ACC112 (cell line): ENCODE measurements around the gene ZNF423.

ENCODE experiments used
- H2AFZ ChIP-seq: fragments of 200-600 bp; sonication (generic); one replicate; pipeline ENCODE4 v1.6.0; 2017; ENCODE audit warnings: antibody characterized with exemption, low read length; ENCODE audit not compliant: unreplicated experiment
- H3K27ac ChIP-seq: fragments of 200-600 bp; sonication (generic); 2 replicates; pipeline ENCODE4 v1.5.1; 2014; ENCODE audit warnings: low read depth, mild to moderate bottlenecking, antibody characterized with exemption, low read length, moderate library complexity
- H3K27me3 ChIP-seq: fragments of 200-600 bp; sonication (generic); 2 replicates; pipeline ENCODE4 v1.6.1; 2014; ENCODE audit warnings: mild to moderate bottlenecking, antibody characterized with exemption, low read length, moderate library complexity, mixed read lengths; ENCODE audit not compliant: insufficient read depth
- H3K36me3 ChIP-seq: fragments of 200-600 bp; sonication (generic); 2 replicates; pipeline ENCODE4 v1.6.1; 2016; ENCODE audit warnings: mild to moderate bottlenecking, antibody characterized with exemption, low read length, moderate library complexity, mixed read lengths; ENCODE audit not compliant: insufficient read depth
- H3K4me1 ChIP-seq: fragments of 200-600 bp; sonication (generic); one replicate; pipeline ENCODE4 v1.6.1; 2016; ENCODE audit warnings: low read length, mixed read lengths; ENCODE audit not compliant: insufficient read depth, unreplicated experiment, control insufficient read depth
- H3K4me3 ChIP-seq: fragments of 200-600 bp; sonication (generic); 2 replicates; pipeline ENCODE4 v1.5.1; 2014; ENCODE audit warnings: mild to moderate bottlenecking, low read depth, low read length
- H3K79me2 ChIP-seq: fragments of 200-600 bp; sonication (generic); one replicate; pipeline ENCODE4 v1.6.0; 2016; ENCODE audit warnings: low read length; ENCODE audit not compliant: control insufficient read depth, unreplicated experiment, insufficient read depth

ZNF423 gene

DNA sequence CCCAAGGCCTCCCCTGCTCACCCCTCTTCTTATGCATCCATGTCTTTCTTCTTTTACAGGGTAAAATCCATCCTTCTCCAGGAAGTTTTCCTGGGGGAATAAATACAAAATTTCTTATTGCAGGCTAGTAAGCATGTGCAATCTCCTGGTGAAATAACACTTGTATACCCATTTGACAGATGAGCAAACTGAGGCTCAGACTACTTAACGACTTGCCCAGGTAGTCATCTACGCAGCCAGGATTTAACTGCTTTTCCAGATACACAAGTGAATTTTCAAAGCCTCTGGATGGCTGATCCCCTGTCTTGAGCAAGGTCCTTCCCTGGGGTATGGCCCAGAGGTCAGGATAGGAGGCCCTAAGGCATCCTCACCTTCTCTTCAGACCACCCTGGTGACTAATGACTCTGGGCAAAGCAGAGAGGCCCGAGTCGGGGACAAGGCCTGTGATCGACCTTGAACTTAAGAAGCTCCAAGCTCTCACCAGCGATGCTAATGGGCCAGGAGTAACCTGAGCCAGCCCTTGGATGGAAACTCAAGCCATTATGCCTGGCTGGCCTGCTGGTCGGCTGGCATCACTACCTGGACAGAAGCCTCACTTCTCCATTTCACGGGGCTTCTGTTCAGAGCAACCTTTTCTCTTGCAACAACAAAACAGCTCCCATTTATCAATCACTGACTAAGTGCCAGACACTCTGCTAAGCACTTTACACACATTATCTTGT, 33.1 kb downstream of the ZNF423 start:
- no peak overlapping the region for H3K4me3 ChIP-seq
- no peaks in the 10 kb centered on the region for H3K79me2 ChIP-seq
- H3K27ac ChIP-seq: no peak overlapping the region
- no peaks in the 10 kb centered on the region for H3K27me3 ChIP-seq
- H2AFZ ChIP-seq: no peak overlapping the region
- no peaks in the 10 kb centered on the region for H3K36me3 ChIP-seq
- H3K4me1 ChIP-seq: peaks cover 5% of the 10 kb centered on the region

DNA sequence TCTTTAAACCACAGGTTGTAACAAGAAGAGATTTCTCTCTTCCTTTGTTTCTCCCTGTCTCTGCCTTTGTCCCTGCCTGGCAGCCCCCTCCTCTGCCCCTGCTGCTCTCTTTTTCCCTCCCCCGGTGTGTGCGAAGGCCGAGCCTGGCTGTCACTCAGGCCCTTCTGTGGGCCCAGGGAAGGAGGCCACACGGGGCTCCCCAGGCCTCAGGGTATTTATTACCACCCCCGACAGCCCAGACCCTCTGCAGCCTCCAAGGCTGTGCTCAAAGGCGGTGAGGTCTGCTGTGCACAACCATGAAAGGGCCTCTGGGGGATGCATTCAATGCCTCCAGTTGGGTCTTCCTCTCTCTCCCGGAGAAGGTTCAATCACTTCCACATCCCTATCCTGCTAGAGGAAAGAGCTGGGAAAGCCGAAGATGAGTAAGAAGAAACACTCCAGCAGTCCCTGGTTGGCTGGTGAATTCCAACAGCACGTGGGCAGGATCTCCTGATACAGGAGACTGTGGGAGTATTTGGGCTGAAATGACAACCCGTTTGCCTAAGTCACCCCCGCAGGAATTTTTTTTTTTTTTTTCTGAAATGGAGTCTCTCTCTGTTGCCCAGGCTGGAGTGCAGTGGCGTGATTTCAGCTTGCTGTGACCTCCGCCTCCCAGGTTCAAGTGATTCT, 34.2 kb downstream of the ZNF423 start:
- Histone ChIP-seq H3K4me1 (peaks cover 5% of the 10 kb centered on the region), H3K79me2 (no peaks in the 10 kb centered on the region), H3K27ac (no peak overlapping the region)

DNA sequence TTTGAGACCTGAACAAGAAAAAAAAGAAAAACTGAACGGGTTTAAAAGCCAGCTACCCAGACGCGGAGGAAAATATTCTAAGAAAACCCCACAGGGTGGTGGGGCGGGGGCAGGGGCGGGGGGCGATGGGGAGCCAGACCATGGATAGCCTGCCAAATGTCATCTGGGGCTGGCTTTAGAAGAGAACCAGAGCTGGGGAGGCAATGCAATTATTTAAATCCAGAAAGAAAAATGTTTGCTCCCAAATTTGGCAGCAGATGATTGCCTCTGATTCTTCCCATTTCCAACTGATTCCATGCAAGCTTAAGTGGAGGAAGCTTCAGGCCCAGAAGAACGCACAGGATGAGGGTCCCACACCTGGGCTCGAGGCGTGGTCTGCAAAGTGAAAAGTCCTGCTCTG, 34.8 kb downstream of the ZNF423 start:
- peaks cover 5% of the 10 kb centered on the region for H3K4me1 ChIP-seq
- no peaks in the 10 kb centered on the region for H3K36me3 ChIP-seq
- no peaks in the 10 kb centered on the region for H3K27me3 ChIP-seq
- H3K27ac ChIP-seq: no peak overlapping the region
- no peaks in the 10 kb centered on the region for H3K79me2 ChIP-seq
- no peak overlapping the region for H2AFZ ChIP-seq
- H3K4me3 ChIP-seq: no peak overlapping the region

More for the DNA sequence above, 34.2 kb downstream of the ZNF423 start:
- Histone ChIP-seq H3K36me3 (no peaks in the 10 kb centered on the region), H3K27me3 (no peaks in the 10 kb centered on the region), H2AFZ (no peak overlapping the region), H3K4me3 (no peak overlapping the region)

GRCh38 chr16:49817754-49818507, 38.0 kb downstream of the ZNF423 start:
- Histone ChIP-seq H3K4me3 (no peak overlapping the region), H3K27ac (no peak overlapping the region), H3K4me1 (no peaks in the 10 kb centered on the region), H2AFZ (no peak overlapping the region), H3K79me2 (no peaks in the 10 kb centered on the region), H3K36me3 (no peaks in the 10 kb centered on the region), H3K27me3 (no peaks in the 10 kb centered on the region)

GRCh38 chr16:49816875-49817274, 39.0 kb downstream of the ZNF423 start:
- no peaks in the 10 kb centered on the region for H3K79me2 ChIP-seq
- no peaks in the 10 kb centered on the region for H3K27me3 ChIP-seq
- H3K4me1 ChIP-seq: no peaks in the 10 kb centered on the region
- H3K4me3 ChIP-seq: no peak overlapping the region
- no peak overlapping the region for H2AFZ ChIP-seq
- no peak overlapping the region for H3K27ac ChIP-seq
- no peaks in the 10 kb centered on the region for H3K36me3 ChIP-seq

DNA sequence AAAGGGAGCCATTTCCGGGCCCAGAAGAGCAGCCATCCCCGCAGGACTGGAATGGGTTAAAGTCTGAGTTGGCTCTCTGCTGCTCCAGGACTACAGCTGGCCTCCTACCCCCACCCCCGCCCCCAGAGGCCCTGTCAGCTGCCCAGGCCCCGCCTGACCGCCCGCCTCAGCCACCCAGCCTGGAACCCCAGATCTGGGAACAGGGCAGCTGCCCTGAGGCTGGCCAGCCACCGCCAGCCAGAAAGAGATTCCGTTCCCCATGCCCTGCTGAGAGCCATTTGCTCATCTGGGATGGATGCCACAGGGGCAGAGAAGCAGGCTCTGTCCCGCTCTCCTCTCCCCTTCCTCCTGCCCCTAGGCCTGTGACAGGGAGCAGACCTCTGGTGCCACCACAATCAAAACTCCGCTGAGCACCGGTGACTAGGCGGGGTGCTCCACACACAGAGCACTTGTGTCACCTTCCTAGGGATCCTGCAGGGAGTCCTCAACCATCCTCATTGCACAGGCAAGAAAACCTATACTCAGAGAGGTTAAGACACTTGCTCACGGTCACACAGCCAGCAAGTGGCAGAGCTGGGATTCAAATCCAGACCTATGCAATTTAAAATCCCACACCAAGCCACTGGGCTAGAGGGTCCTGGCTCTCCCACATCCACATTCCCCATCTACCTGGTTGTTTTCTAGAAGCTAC, 44.1 kb downstream of the ZNF423 start:
- Histone ChIP-seq H3K4me3 (no peak overlapping the region), H2AFZ (no peak overlapping the region), H3K36me3 (no peaks in the 10 kb centered on the region), H3K4me1 (no peaks in the 10 kb centered on the region), H3K27me3 (no peaks in the 10 kb centered on the region), H3K79me2 (no peaks in the 10 kb centered on the region), H3K27ac (no peak overlapping the region)

- H3K27ac ChIP-seq: no peak overlapping the region
- no peaks in the 10 kb centered on the region for H3K36me3 ChIP-seq
Observed at GRCh38 chr16:49810831-49811230, 45.1 kb downstream of the ZNF423 start.

DNA sequence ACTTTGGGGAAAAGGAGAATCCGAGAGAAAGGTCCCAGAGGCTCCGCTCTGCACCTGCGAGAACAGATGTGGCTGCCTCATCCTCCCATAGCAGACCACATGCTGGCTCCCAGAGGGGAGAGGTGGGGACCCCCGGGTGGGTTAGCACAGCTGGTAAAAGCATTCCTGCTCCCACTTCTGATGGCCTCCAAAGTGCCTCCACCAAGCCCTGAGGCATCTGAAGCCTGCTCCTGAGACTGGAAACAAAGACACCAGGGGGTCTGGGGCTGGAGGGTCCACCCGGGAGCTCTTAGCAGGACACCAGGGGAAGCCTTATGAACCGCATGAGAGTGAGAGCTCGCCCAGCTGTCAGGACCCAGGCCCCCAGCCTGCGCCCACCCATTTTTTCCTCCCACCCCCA, 46.4 kb downstream of the ZNF423 start:
- no peak overlapping the region for H3K27ac ChIP-seq
- H2AFZ ChIP-seq: no peak overlapping the region
- no peaks in the 10 kb centered on the region for H3K79me2 ChIP-seq
- H3K4me1 ChIP-seq: no peaks in the 10 kb centered on the region
- no peaks in the 10 kb centered on the region for H3K27me3 ChIP-seq
- no peaks in the 10 kb centered on the region for H3K36me3 ChIP-seq
- H3K4me3 ChIP-seq: no peak overlapping the region

More at GRCh38 chr16:49810831-49811230, 45.1 kb downstream of the ZNF423 start:
- no peaks in the 10 kb centered on the region for H3K4me1 ChIP-seq
- H3K79me2 ChIP-seq: no peaks in the 10 kb centered on the region
- H3K27me3 ChIP-seq: no peaks in the 10 kb centered on the region
- H2AFZ ChIP-seq: no peak overlapping the region
- no peak overlapping the region for H3K4me3 ChIP-seq

GRCh38 chr16:49809062-49809461, 46.9 kb downstream of the ZNF423 start:
- Histone ChIP-seq H3K27ac (no peak overlapping the region), H3K36me3 (no peaks in the 10 kb centered on the region), H3K79me2 (no peaks in the 10 kb centered on the region), H3K4me3 (no peak overlapping the region), H2AFZ (no peak overlapping the region), H3K27me3 (no peaks in the 10 kb centered on the region), H3K4me1 (no peaks in the 10 kb centered on the region)

DNA sequence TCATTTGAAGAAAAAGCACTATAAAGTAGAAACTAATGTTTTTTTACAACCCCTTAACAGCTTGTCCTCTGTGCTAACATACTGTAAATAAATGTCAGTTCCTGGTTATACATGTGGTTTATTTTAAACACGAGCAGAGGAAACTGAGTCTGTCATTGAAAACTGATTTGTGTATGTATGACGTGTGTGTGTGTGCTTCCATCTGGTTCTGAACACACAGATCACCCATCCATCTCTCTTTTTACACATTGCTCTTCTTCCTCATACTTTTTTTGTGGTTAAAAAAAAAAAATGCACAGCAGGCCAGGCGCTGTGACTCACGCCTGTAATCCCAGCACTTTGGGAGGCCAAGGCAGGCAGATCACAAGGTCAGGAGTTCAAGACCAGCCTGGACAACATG, 49.5 kb downstream of the ZNF423 start:
- no peak overlapping the region for H3K27ac ChIP-seq
- H3K4me1 ChIP-seq: no peaks in the 10 kb centered on the region
- H3K36me3 ChIP-seq: no peaks in the 10 kb centered on the region
- H3K27me3 ChIP-seq: no peaks in the 10 kb centered on the region
- H3K4me3 ChIP-seq: no peak overlapping the region
- H3K79me2 ChIP-seq: no peaks in the 10 kb centered on the region
- H2AFZ ChIP-seq: no peak overlapping the region
